Measurements from ENCODE around the gene MYCT1. TPM values are rescaled to one million over a fixed set of nuclear protein-coding genes. Genes with fewer than 3 reads are reported as not detected.

The MYCT1 gene
- total RNA-seq, 2 experiments from 2014 or later = not detected

GRCh38 chr6:152705327-152705726, 7.6 kb downstream of the MYCT1 start:
- H3K4me1 Mint-ChIP-seq (ENCODE audit: low read depth) = no peaks in the 10 kb centered on the region

DNA sequence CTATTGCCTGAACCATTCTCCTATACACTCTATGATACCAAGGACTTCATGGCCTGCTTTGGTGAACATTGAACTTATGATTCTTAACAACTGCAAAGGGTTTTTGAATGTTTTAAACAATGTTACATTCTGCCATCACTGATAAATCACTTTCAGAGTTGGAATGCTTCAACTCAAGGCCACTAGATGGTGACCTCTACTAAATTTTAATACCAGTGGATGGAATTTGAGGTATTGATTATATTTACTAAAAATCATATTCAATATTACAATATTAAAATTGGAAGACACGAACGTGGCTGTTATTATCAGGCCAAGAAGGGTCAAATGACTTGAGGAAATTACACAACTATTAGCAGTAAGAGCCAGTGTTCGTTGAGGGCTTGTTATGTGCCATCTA, 18.6 kb downstream of the MYCT1 start:
- DNase-seq (no peak), ATAC-seq (ENCODE audit: poor library complexity) (no peak)
- Histone ChIP-seq H3K9me3 (ENCODE audit: control insufficient read depth in 1 of 2, insufficient read depth in 1 of 2, low read length in 2 of 2) (no peaks in the 10 kb centered on the region), H3K4me1 (ENCODE audit: insufficient read depth, low read length) (no peaks in the 10 kb centered on the region), H3K36me3 (ENCODE audit: insufficient read depth, low read length) (no peaks in the 10 kb centered on the region), H3K27ac (ENCODE audit: low read depth in 1 of 2, low read length in 2 of 2) (no peak overlapping the region), H3K27me3 (ENCODE audit: control insufficient read depth in 1 of 2, insufficient read depth in 2 of 2, low read length in 2 of 2) (no peaks in the 10 kb centered on the region), H3K4me3 (ENCODE audit: low read length) (no peak overlapping the region)
- CTCF ChIA-PET = no interaction called here
- H3K27me3 Mint-ChIP-seq = peaks cover 4% of the 10 kb centered on the region
- no peak overlapping the region for H3K27ac Mint-ChIP-seq
- intact Hi-C loops (cut with DNase I, micrococcal nuclease) = no loop called here
- no peak overlapping the region for H3K4me3 Mint-ChIP-seq
- POLR2A ChIA-PET = no interaction called here
- no peaks in the 10 kb centered on the region for H3K4me1 Mint-ChIP-seq (ENCODE audit: low read depth)
- no peak for TF ChIP-seq CTCF (IDR thresholded peaks at IDR 0.05)
- H3K9me3 Mint-ChIP-seq = peaks cover 14% of the 10 kb centered on the region
- H3K36me3 Mint-ChIP-seq (ENCODE audit: low read depth) = no peaks in the 10 kb centered on the region

More at GRCh38 chr6:152705327-152705726, 7.6 kb downstream of the MYCT1 start:
- no peak overlapping the region for H3K4me3 ChIP-seq (ENCODE audit: low read length)
- ATAC-seq (ENCODE audit: poor library complexity) (no peak), DNase-seq (no peak)
- H3K36me3 ChIP-seq (ENCODE audit: insufficient read depth, low read length) = no peaks in the 10 kb centered on the region
- intact Hi-C loops (cut with DNase I, micrococcal nuclease) = no loop called here
- H3K4me1 ChIP-seq (ENCODE audit: insufficient read depth, low read length) = no peaks in the 10 kb centered on the region
- H3K9me3 Mint-ChIP-seq = peaks cover 4% of the 10 kb centered on the region
- no peak overlapping the region for H3K27ac Mint-ChIP-seq
- no peak overlapping the region for H3K27ac ChIP-seq (ENCODE audit: low read depth in 1 of 2, low read length in 2 of 2)
- TF ChIP-seq CTCF (IDR thresholded peaks at IDR 0.05) = no peak
- CTCF ChIA-PET = no interaction called here
- no peaks in the 10 kb centered on the region for H3K9me3 ChIP-seq (ENCODE audit: control insufficient read depth in 1 of 2, insufficient read depth in 1 of 2, low read length in 2 of 2)
- no peaks in the 10 kb centered on the region for H3K36me3 Mint-ChIP-seq (ENCODE audit: low read depth)
- H3K4me3 Mint-ChIP-seq = no peak overlapping the region
- POLR2A ChIA-PET = no interaction called here
- H3K27me3 Mint-ChIP-seq = peaks cover 18% of the 10 kb centered on the region
- H3K27me3 ChIP-seq (ENCODE audit: control insufficient read depth in 1 of 2, insufficient read depth in 2 of 2, low read length in 2 of 2) = peaks cover 0 to 5% of the 10 kb centered on the region in 2 experiments

- Mint-ChIP-seq H3K36me3 (ENCODE audit: low read depth) (no peaks in the 10 kb centered on the region), H3K4me3 (no peak overlapping the region), H3K9me3 (no peaks in the 10 kb centered on the region), H3K4me1 (ENCODE audit: low read depth) (no peaks in the 10 kb centered on the region), H3K27me3 (peaks cover 8% of the 10 kb centered on the region), H3K27ac (no peak overlapping the region)
- Histone ChIP-seq H3K4me1 (ENCODE audit: insufficient read depth, low read length) (no peaks in the 10 kb centered on the region), H3K27me3 (ENCODE audit: control insufficient read depth in 1 of 2, insufficient read depth in 2 of 2, low read length in 2 of 2) (peaks cover 0 to 2% of the 10 kb centered on the region in 2 experiments), H3K27ac (ENCODE audit: low read depth in 1 of 2, low read length in 2 of 2) (no peak overlapping the region), H3K9me3 (ENCODE audit: control insufficient read depth in 1 of 2, insufficient read depth in 1 of 2, low read length in 2 of 2) (no peaks in the 10 kb centered on the region), H3K36me3 (ENCODE audit: insufficient read depth, low read length) (no peaks in the 10 kb centered on the region), H3K4me3 (ENCODE audit: low read length) (no peak overlapping the region)
- POLR2A ChIA-PET = no interaction called here
- TF ChIP-seq CTCF (IDR thresholded peaks at IDR 0.05) = no peak
- DNase-seq (no peak), ATAC-seq (ENCODE audit: poor library complexity) (no peak)
- CTCF ChIA-PET = no interaction called here
- intact Hi-C loops (cut with DNase I, micrococcal nuclease) = no loop called here
These were observed 23.3 kb downstream of the MYCT1 start for GRCh38 chr6:152720974-152721373.

All from CD4-positive, alpha-beta T cell (primary cell).